ENCODE results near the gene AZIN2.
A peak's percentile ranks its signal among the peaks of the same experiment; 100 is the strongest.

Gene AZIN2

GRCh38 chr1:33169290-33170055 is 88.5 kb downstream of the AZIN2 start:
- in situ Hi-C loops (cut with HindIII; ENCODE audit: low sequenced_read_pairs), result no loop called here
- peak; percentile 40 for DNase-seq (ENCODE audit: low read depth, low spot score)
- no peak overlapping the region for H3K4me3 ChIP-seq (ENCODE audit: low read depth, low read length)
- TF ChIP-seq CTCF (IDR thresholded peaks at IDR 0.05; ENCODE audit: low read depth, low read length), result no peak
